Endodermal cell (in vitro differentiated cells): ENCODE measurements around the gene ACAT2. TPM values are rescaled to one million over a fixed set of nuclear protein-coding genes. Genes with fewer than 3 reads are reported as not detected.
"Not testable (repeated sequence)": the region's sequence is repeated elsewhere in the genome, so short reads cannot be mapped to it uniquely, and the experiment has no call there.

Experiments used
- DNase-seq: peaks from one replicate; pipeline ENCODE4 v3.0.0-alpha.2; 2017
- H3K27ac ChIP-seq: 2 replicates; pipeline ENCODE4 v1.5.1; 2013; ENCODE audit warnings: mild to moderate bottlenecking, low read depth, low read length, moderate library complexity
- H3K27me3 ChIP-seq: 2 replicates; pipeline ENCODE4 v1.6.1; 2013; ENCODE audit warnings: mild to moderate bottlenecking, low read length, moderate library complexity; ENCODE audit not compliant: insufficient read depth, control insufficient read depth, poor library complexity, severe bottlenecking
- H3K36me3 ChIP-seq: 2 replicates; pipeline ENCODE4 v1.7.0; 2013; ENCODE audit warnings: mild to moderate bottlenecking, low read length, moderate library complexity; ENCODE audit not compliant: control insufficient read depth, insufficient read depth
- H3K4me1 ChIP-seq: one replicate; pipeline ENCODE4 v1.7.0; 2013; ENCODE audit warnings: low read length; ENCODE audit not compliant: control insufficient read depth, insufficient read depth
- H3K4me3 ChIP-seq: 2 replicates; pipeline ENCODE4 v1.5.1; 2013; ENCODE audit warnings: mild to moderate bottlenecking, low read length, moderate library complexity
- H3K9ac ChIP-seq: 2 replicates; pipeline ENCODE4 v1.6.1; 2013; ENCODE audit warnings: mild to moderate bottlenecking, low read length, moderate library complexity; ENCODE audit not compliant: poor library complexity, severe bottlenecking; ENCODE audit errors: extremely low read depth
- H3K9me3 ChIP-seq: 2 replicates; pipeline ENCODE4 v1.6.1; 2013; ENCODE audit warnings: mild to moderate bottlenecking, low read length, moderate library complexity; ENCODE audit not compliant: control insufficient read depth
- H3K27ac Mint-ChIP-seq: 2 replicates; pipeline ENCODE4 v1.8.0; 2020; ENCODE audit warnings: mixed read lengths
- H3K27me3 Mint-ChIP-seq: 2 replicates; pipeline ENCODE4 v1.8.0; 2021; ENCODE audit warnings: mild to moderate bottlenecking, mixed read lengths; ENCODE audit not compliant: insufficient read depth
- H3K36me3 Mint-ChIP-seq: 2 replicates; pipeline ENCODE4 v1.8.0; 2020; ENCODE audit warnings: low read depth, mixed read lengths
- H3K4me1 Mint-ChIP-seq: 2 replicates; pipeline ENCODE4 v1.8.0; 2020; ENCODE audit warnings: mixed read lengths
- H3K4me3 Mint-ChIP-seq: 2 replicates; pipeline ENCODE4 v1.8.0; 2020; ENCODE audit warnings: mild to moderate bottlenecking, moderate library complexity, mixed read lengths
- H3K9me3 Mint-ChIP-seq: 2 replicates; pipeline ENCODE4 v1.8.0; 2020; ENCODE audit warnings: mild to moderate bottlenecking, mixed read lengths
- WGBS, 2 experiments: methylation state at CpG; one replicate each; pipeline versions ENCODE4 v1.1.5 to v1.1.7; 2013; ENCODE audit warnings: missing lambda C conversion rate in 2 of 2, mixed read lengths in 1 of 2; ENCODE audit not compliant: insufficient coverage in 1 of 2, insufficient read length in 1 of 2; 5-methylcytosine and 5-hydroxymethylcytosine counted together
- total RNA-seq, 2 donors: library from RNA; stranded (reverse); fragmentation: NEBNext Ultra II Directional in 1 of 2; extraction: Animal tissue kit (Norgen Biotek cat#: 25700) in 1 of 2; gene quantifications; 2 replicates in 1 of 2; 3 replicates in 1 of 2; pipeline ENCODE4 v1.2.1, GENCODE V29; 2021
- TF ChIP-seq, protein P1 (sequence below): fragments of 200-600 bp; sonication (generic); conservative IDR thresholded peaks from 2 replicates; pipeline ENCODE4 v1.5.0; 2021; ENCODE audit warnings: antibody characterized with exemption, mild to moderate bottlenecking

Gene ACAT2
- total RNA-seq, 2 donors from 2014 or later: 108 to 147 TPM

DNA sequence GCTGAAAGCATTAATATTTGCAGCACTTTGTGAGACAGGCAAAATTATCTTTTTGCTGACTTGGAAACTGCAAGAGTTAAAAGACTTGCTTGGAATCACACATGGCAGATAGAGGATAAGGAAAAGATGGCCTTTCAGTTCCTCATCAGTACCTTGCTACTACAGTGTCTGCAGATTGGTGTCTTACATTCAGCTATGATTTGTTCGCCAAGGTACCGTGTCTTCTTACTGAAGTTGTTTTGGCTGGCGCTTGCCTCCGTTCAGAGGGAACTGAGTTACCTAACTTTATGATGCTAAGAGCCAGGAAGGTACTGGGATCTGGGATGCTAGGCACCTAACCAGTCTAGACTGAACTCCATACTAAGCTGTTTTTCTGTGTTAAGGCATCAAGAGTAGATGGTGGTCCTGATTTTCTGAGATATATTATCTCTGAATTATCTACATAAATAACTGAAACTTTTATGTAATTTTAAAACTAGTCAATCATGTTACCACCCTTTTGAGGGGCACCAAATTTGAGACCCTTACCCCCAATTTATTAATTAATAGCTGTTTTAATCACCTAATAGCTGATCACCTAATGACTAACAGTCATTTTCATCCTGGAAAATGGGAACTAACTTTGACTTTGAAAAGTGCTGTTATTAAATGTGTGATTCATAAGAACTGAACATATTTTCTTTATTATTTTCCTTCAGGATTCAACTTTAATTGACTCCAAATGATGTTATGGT is 32.1 kb upstream of the ACAT2 start:
- no peak overlapping the region for H3K27ac Mint-ChIP-seq
- DNase-seq: no peak

DNA sequence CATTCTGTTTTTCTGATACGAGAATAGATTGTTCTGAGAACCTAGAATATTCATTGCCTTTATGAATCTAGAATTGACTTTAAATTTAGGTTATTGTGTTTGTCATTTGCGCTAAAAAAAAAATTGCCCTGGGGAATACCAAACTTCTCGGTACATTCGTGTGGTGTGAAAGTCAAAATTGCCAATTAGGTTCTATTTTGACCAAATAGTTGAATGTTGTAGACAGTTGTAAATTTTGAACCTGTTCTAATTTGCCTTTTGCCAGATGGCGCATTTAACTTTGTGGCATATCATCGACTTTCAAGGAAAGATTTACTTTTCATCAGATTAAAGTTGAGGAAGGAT is 31.5 kb upstream of the ACAT2 start:
- Histone ChIP-seq H3K9ac (no peak overlapping the region), H3K27ac (no peak overlapping the region), H3K9me3 (no peaks in the 10 kb centered on the region), H3K36me3 (peaks cover 33% of the 10 kb centered on the region), H3K4me3 (peak overlapping the region; percentile 98), H3K4me1 (no peaks in the 10 kb centered on the region), H3K27me3 (no peaks in the 10 kb centered on the region)
- Mint-ChIP-seq H3K27me3 (no peaks in the 10 kb centered on the region), H3K4me3 (no peak overlapping the region), H3K27ac (no peak overlapping the region), H3K4me1 (peaks cover 17% of the 10 kb centered on the region), H3K36me3 (peaks cover 20% of the 10 kb centered on the region), H3K9me3 (no peaks in the 10 kb centered on the region)
- WGBS, 2 experiments: 92 to 97% methylated on average over 6 of the region's 6 CpGs
- DNase-seq: no peak
- TF ChIP-seq, protein P1, sequence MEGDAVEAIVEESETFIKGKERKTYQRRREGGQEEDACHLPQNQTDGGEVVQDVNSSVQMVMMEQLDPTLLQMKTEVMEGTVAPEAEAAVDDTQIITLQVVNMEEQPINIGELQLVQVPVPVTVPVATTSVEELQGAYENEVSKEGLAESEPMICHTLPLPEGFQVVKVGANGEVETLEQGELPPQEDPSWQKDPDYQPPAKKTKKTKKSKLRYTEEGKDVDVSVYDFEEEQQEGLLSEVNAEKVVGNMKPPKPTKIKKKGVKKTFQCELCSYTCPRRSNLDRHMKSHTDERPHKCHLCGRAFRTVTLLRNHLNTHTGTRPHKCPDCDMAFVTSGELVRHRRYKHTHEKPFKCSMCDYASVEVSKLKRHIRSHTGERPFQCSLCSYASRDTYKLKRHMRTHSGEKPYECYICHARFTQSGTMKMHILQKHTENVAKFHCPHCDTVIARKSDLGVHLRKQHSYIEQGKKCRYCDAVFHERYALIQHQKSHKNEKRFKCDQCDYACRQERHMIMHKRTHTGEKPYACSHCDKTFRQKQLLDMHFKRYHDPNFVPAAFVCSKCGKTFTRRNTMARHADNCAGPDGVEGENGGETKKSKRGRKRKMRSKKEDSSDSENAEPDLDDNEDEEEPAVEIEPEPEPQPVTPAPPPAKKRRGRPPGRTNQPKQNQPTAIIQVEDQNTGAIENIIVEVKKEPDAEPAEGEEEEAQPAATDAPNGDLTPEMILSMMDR: no peak

More for the DNA sequence above, 32.1 kb upstream of the ACAT2 start:
- H3K9me3 Mint-ChIP-seq: no peaks in the 10 kb centered on the region
- Histone ChIP-seq H3K9me3 (no peaks in the 10 kb centered on the region), H3K4me3 (peak overlapping the region; percentile 98), H3K4me1 (no peaks in the 10 kb centered on the region), H3K36me3 (peaks cover 35% of the 10 kb centered on the region), H3K27me3 (no peaks in the 10 kb centered on the region), H3K9ac (no peak overlapping the region), H3K27ac (no peak overlapping the region)
- H3K36me3 Mint-ChIP-seq: peaks cover 22% of the 10 kb centered on the region
- H3K27me3 Mint-ChIP-seq: no peaks in the 10 kb centered on the region
- peaks cover 17% of the 10 kb centered on the region for H3K4me1 Mint-ChIP-seq
- TF ChIP-seq, protein P1: no peak
- WGBS, 2 experiments: 64 to 65% methylated on average over 3 to 4 of the region's 4 CpGs
- peak overlapping the region; percentile 92 for H3K4me3 Mint-ChIP-seq

- H3K9me3 Mint-ChIP-seq, DNase-seq, H3K9ac ChIP-seq, H3K27me3 ChIP-seq, H3K9me3 ChIP-seq, H3K27me3 Mint-ChIP-seq, H3K4me1 ChIP-seq, H3K4me3 ChIP-seq, H3K4me3 Mint-ChIP-seq, H3K27ac Mint-ChIP-seq, H3K27ac ChIP-seq: not testable (repeated sequence)
- peaks cover 46% of the 10 kb centered on the region for H3K36me3 ChIP-seq
- WGBS, 2 experiments: 75 to 83% methylated on average over 5 to 8 of the region's 12 CpGs
- Mint-ChIP-seq H3K36me3 (peaks cover 22% of the 10 kb centered on the region), H3K4me1 (peaks cover 12% of the 10 kb centered on the region)
Measured at GRCh38 chr6:159732550-159732949, 29.3 kb upstream of the ACAT2 start.

DNA sequence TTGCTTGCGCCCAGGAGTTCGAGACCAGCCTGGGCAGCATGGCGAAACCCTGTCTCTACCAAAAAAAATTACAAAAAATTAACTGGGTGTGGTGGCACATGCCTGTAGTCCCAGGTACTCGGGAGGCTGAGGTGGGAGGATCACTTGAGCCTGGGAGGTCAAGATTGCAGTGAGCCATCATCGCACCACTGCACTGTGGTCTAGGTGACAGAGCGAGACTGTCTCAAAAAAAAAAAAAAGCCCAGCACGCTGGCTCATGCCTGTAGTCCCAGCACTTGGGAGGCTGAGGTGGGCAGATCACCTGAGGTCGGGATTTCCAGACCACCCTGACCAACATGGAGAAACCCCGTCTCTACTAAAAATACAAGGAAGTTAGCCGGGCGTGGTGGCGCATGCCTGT is 28.4 kb upstream of the ACAT2 start:
- peaks cover 55% of the 10 kb centered on the region for H3K36me3 ChIP-seq
- H3K27ac Mint-ChIP-seq, H3K9ac ChIP-seq, DNase-seq, H3K9me3 ChIP-seq, H3K27ac ChIP-seq, H3K27me3 ChIP-seq, H3K4me3 Mint-ChIP-seq, H3K27me3 Mint-ChIP-seq, H3K4me1 ChIP-seq, H3K4me3 ChIP-seq, H3K9me3 Mint-ChIP-seq: not testable (repeated sequence)
- Mint-ChIP-seq H3K4me1 (peaks cover 12% of the 10 kb centered on the region), H3K36me3 (peaks cover 25% of the 10 kb centered on the region)
- 94 to 96% methylated on average over 6 to 12 of the region's 12 CpGs for WGBS, 2 experiments
